Central memory CD4-positive, alpha-beta T cell (primary cell): ENCODE measurements around the gene KRTAP10-8.
"Not testable (repeated sequence)": the region's sequence is repeated elsewhere in the genome, so short reads cannot be mapped to it uniquely, and the experiment has no call there.

Source experiments
- DNase-seq: peaks from one replicate; pipeline ENCODE4 v3.0.0; 2022

Gene KRTAP10-8

DNA sequence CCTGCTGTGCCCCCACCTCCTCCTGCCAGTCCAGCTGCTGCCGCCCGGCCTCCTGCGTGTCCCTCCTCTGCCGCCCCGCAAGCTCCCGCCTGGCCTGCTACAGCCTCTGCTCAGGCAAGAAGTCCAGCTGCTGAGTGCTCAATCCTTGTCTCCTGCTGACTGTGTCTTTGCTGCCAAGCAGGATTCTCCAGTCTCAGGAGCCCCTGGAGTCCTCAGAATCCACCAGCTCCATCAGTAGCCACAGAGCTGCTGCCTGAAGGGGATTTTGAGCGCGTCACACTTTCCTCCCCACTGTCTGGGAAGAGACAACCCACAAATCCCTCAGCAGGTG, 35.3 kb downstream of the KRTAP10-8 start:
- no peak for DNase-seq

- DNase-seq: no peak
Measured at GRCh38 chr21:44648557-44649311, 36.9 kb downstream of the KRTAP10-8 start.

GRCh38 chr21:44649521-44650100, 37.7 kb downstream of the KRTAP10-8 start:
- no peak for DNase-seq

DNA sequence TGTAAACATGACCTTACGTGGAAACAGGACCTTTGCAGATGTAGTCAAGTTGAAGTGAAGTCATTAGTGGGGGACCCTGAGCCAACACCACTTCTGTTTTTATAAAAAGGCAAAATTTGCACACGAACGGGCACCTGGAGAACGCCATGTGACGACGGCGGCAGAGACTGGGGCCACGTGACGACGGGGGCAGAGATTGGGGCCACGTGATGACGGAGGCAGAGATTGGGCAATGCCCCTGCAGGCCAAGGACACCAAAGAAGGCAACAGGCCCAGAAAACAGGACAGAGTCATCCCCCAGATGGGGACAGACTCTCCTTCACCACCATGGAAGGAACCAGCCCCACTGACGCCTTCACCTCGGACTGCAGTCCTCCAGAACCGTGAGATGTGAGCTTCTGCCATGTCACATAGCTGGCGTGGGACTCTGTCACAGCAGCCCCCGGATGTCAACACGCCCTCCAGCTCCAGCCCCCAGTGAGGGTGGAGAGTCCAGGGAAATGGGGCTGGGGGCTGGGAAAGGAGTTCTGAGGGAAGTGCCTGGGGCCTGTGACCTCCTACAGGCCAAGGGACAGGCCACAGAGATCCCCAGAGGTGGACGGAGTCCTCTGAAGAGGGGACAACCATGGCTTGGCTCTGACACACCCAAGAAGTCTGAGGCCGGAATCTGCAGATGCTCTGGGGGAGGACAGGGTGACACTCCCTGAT, 38.5 kb downstream of the KRTAP10-8 start:
- no peak for DNase-seq

DNA sequence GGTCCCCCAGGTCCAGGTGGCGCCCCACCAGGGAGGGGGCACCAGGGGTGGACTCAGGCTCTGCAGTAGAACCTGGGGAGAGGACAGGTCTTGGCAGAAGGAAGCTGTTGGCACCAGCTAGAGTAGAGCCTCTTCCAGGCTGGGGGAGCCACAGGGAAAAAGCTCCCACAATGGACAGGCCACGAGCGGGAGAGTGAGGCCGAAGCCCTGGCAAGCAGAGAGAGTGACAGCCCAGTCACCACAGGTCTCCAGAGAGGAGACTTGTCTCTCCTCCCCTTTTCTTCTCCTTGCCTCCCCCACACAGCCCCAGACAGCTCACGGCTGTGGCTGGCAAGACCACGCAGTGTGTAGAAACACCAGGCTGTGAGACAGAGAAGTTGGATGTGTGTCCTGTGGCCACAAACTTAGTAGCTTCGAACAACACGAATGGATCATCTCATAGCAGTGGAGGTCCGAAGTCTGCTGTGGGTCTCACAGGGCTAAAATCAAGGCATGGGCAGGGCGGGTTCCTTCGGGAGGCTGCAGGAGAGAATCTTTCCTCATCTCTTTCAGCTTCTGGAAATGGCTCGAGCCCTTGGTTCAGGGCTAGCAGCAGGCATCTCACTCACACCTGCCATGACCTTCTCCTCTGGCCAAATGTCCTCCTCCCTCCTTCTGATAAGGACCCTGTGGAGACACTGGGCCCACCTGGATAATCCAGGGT, 39.2 kb downstream of the KRTAP10-8 start:
- DNase-seq: no peak

- no peak for DNase-seq
Measured at GRCh38 chr21:44653123-44653522, 41.2 kb downstream of the KRTAP10-8 start.

DNA sequence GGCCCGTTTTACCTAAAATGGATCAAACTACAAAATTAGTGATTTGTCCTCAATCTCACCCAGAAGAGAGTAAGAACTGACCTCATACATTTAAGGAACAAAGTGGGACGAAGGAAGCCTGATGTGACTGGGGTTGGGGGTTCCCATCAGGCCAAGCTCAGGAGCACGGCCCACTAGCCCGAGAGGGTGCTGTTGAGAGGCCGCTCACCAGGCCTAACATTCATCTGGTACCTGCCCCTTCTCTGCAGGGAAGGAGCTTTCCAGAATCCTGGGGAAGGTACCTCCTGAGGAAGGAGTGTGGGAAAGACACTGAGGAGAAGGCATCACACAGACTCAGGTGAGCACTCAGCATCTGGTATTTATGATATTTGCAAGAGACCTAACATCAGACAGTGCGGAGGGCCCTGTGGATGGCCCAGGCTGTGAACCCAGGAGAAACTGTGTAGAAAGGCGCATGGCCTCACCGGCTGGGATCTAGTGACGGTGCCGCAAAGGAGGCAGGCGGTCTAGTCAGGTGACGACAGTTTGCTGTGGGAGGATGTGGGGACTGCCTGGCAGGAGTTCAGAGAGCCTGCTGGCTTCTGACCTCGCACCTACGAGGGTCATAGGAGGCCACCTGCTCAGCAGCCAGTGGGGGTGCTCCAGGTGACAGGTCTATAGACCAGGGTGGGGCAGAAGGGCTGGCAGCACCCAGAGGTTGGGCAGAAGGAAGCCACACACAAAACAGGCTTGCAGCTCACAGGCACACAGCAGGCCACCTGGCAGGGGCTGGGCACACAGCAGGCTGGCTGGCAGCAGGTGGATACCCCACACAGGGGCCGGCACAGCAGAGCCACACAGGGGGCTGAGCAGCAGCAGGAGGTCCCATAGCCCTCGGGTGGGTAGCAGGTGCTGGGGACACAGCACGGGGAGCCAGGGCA, 42.0 kb downstream of the KRTAP10-8 start:
- DNase-seq: peak; percentile 85

DNA sequence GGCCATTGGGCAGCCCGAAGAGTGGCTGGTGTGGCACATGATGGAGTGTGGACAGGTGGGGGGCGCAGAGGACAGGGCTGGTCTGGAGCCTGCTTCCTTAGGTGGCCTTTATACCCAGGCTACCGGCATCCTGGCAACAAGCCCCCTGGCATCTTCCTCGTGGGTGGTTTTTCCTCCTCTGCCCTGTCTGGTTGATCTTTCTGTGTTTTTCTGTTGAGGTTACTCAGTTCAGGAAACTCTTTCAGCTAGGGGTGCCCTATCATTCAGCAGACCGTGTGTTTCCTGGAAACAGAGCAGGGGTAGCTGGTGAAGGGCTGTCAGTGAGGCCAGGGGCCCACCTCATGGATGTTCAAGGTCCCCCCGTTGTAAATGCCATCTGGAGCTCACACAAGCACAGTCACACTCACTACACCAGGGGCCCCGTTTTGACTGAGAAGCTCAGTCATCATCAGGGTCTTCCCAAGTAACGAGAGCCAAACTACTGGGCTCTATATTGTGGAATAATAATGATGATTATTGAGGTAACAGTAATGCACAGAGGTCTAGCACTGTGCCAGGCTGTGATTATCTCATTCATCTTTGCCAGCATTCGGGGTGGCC, 42.8 kb downstream of the KRTAP10-8 start, which contains the start of gene KRTAP12-4:
Gene KRTAP12-4 (minus strand): TSS at position 84 of the 600 bp plus-strand sequence. CDS start 45 bp downstream, at position 39.
- no peak for DNase-seq

- DNase-seq: no peak
Measured at GRCh38 chr21:44656868-44657267, 45.0 kb downstream of the KRTAP10-8 start.

- peak; percentile 91 for DNase-seq
Measured at GRCh38 chr21:44657635-44658540, 46.0 kb downstream of the KRTAP10-8 start, which contains the start of gene KRTAP12-3. KRTAP12-3 (plus strand) TSS chr21:44657932; CDS start chr21:44657980, 48 bp downstream.

DNA sequence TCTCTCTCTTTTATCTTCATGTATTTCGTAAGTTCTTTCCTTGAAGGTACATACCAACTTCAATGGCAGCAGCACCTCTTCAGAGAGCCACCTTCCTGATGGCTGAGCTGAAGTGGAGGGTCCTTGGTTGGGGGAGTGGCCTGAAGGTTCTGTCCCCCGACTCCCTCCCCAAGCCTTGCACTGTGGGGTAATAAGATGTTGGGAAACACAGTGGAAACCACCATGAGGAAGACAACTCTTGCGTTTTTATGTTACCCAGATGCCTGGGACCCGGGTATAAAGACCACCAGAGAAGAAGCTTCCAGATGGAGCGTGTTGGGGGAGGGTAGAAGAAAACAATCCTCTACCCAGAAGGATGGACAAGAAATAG, 46.6 kb downstream of the KRTAP10-8 start:
- no peak for DNase-seq

DNA sequence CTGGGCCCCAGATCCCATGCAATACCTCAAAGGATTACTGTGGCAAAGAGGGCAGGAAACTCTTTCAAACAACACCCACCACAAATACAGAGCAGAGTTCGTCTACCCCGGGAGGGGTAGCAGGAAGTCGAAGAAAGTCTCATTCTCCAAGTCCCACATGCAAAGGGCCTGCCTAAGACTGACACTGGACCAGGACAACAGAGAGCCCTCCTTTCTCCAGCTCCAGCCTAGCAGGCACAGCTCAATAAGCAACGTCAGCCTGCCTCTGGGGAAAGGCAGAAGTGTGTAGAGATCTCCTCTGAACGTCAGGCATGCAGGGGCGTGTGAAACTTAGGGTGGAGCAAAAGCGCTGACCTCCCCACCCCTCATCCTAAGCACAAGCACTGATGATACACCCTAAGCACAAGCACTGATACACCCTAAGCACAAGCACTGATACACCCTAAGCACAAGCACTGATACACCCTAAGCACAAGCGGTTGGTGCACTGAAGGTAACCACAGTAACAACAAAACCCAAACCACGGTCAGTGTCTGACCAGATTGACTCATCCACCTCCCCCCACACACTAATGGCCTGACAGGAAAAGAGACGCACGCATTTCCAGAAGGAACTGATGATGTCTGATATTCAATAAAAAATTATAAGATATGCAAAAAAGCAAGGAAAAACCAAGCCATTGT, 47.2 kb downstream of the KRTAP10-8 start:
- DNase-seq: peak; percentile 46

- not testable (repeated sequence) for DNase-seq
Measured at GRCh38 chr21:44661567-44661966, 49.7 kb downstream of the KRTAP10-8 start.
